Left ventricle myocardium inferior (tissue), 1 donor: ENCODE data around the gene ANKH. TPM values are rescaled to one million over a fixed set of nuclear protein-coding genes. Genes with fewer than 3 reads are reported as not detected.

Experiments
- DNase-seq: peaks from one replicate; pipeline ENCODE4 v3.0.0-alpha.2; 2020
- H3K27ac ChIP-seq: fragments of 200-600 bp; replicated peaks from 2 replicates; pipeline ENCODE4 v1.8.0; 2021
- H3K27me3 ChIP-seq: fragments of 200-600 bp; 2 replicates; pipeline ENCODE4 v1.8.0; 2021; ENCODE audit warnings: low read depth
- H3K36me3 ChIP-seq: fragments of 200-600 bp; 2 replicates; pipeline ENCODE4 v1.8.0; 2021
- H3K4me1 ChIP-seq: fragments of 200-600 bp; 2 replicates; pipeline ENCODE4 v1.8.0; 2021
- H3K4me3 ChIP-seq: fragments of 200-600 bp; 2 replicates; pipeline ENCODE4 v1.8.0; 2021; ENCODE audit warnings: mild to moderate bottlenecking, moderate library complexity
- H3K9me3 ChIP-seq: fragments of 200-600 bp; replicated peaks from 2 replicates; pipeline ENCODE4 v1.8.0; 2021
- intact Hi-C: fragments of 100-400 bp; cut with micrococcal nuclease; formaldehyde crosslinking; loops from one replicate; pipeline ENCODE4 v1.11.0; 2022
- total RNA-seq: library from RNA; stranded (reverse); fragmentation: NEBNext Ultra II Directional; extraction: Animal tissue kit (Norgen Biotek cat#: 25700); gene quantifications from one replicate; pipeline ENCODE4 v1.2.1, GENCODE V29; 2021
- TF ChIP-seq, protein P1 (sequence below): fragments of 200-600 bp; IDR thresholded peaks from 2 replicates; pipeline ENCODE4 v1.8.0; 2021; ENCODE audit warnings: antibody characterized with exemption, mild to moderate bottlenecking, borderline replicate concordance
- donor health status: DM: no; HTN: yes; CAD: no; lungs with severe emphysema.

ANKH gene
- total RNA-seq, 1 donor from 2014 or later = 227 TPM

- no peak overlapping the region for H3K4me3 ChIP-seq
- no peaks in the 10 kb centered on the region for H3K9me3 ChIP-seq
- TF ChIP-seq, protein P1, sequence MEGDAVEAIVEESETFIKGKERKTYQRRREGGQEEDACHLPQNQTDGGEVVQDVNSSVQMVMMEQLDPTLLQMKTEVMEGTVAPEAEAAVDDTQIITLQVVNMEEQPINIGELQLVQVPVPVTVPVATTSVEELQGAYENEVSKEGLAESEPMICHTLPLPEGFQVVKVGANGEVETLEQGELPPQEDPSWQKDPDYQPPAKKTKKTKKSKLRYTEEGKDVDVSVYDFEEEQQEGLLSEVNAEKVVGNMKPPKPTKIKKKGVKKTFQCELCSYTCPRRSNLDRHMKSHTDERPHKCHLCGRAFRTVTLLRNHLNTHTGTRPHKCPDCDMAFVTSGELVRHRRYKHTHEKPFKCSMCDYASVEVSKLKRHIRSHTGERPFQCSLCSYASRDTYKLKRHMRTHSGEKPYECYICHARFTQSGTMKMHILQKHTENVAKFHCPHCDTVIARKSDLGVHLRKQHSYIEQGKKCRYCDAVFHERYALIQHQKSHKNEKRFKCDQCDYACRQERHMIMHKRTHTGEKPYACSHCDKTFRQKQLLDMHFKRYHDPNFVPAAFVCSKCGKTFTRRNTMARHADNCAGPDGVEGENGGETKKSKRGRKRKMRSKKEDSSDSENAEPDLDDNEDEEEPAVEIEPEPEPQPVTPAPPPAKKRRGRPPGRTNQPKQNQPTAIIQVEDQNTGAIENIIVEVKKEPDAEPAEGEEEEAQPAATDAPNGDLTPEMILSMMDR = no peak
- no peak for DNase-seq
- H3K36me3 ChIP-seq = peaks cover 42% of the 10 kb centered on the region
- H3K4me1 ChIP-seq = peaks cover 43% of the 10 kb centered on the region
- no peak overlapping the region for H3K27ac ChIP-seq
- H3K27me3 ChIP-seq = no peaks in the 10 kb centered on the region
- intact Hi-C loops = loop anchor here (10.0 kb wide), 1 partner anchor 134 kb away; no protein-coding TSS in a partner anchor
Measured at GRCh38 chr5:14730466-14730865, 141.1 kb downstream of the ANKH start.

DNA sequence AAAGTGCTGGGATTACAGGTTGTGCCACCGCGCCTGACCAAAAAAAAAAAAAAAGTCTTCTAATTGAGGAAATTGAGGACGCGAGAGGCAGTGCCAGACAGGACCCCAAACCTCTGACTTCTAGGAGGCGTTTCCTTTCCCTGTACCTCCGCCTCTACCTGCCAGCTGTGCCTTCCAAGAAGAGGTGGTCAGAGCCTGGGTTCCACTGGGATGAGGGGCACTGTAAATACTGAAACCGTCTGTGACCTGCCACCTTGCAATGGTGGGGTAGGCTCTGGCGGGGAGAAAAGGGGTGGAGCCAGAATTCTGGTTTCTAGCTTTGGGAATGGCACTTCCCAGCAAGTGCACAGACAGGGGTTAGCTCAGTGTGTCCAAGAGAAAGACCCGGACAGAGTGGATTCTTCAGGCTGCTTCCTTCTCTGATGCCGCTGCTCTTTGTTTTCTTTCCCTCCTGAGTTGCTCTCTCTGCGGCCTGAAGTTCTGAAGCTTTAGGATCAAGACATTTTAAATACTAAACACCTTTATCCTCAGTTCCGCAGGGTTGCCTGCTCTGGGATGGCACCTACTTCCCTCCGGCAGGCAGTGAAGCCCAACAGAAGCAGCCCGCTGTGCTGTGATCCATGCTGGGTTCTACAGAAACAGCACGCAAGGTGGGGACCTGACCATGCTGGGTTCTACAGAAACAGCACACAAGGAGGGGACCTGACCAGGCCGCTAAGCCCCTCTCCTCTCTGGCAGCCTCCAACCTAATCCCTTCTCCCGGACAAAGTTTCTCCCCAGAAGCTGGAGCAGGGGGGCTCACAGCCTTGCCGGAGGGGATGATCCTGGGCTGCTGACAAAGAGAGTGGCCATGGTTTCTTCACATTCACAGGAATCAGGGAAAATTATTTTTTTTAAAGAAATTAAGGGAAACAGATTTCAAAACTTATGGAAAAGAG, 141.9 kb downstream of the ANKH start:
- H3K4me3 ChIP-seq = no peak overlapping the region
- TF ChIP-seq, protein P1 = no peak
- peaks cover 46% of the 10 kb centered on the region for H3K4me1 ChIP-seq
- H3K9me3 ChIP-seq = no peaks in the 10 kb centered on the region
- peaks cover 47% of the 10 kb centered on the region for H3K36me3 ChIP-seq
- DNase-seq = no peak
- intact Hi-C loops = loop anchor here (5.0 to 10.0 kb wide), 2 partner anchors 135 to 273 kb away; no protein-coding TSS in a partner anchor
- H3K27ac ChIP-seq = no peak overlapping the region
- H3K27me3 ChIP-seq = no peaks in the 10 kb centered on the region

DNA sequence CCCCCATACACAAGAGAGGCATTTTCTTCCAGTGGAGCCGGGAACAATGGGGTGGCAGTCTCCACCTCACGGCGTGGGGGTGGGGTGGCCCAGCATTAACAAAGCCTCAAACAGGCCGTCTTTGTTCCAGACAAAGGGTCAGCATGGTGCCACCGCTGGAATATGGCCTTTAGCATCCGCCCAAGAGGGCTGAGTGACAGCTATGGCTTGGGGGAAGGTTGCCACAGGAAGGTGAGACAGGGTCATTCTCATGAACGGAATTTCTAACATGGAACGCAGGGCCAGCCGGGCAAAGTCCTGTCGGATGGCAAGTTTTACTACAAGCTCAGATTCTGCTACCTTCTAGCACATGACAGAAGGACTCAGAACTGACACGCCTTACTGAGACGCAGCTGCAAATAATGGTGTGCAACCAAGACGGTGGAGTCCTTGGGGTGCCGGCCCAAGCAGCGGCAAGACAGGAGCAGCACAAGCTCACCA, 143.1 kb downstream of the ANKH start:
- Histone ChIP-seq H3K4me1 (peaks cover 46% of the 10 kb centered on the region), H3K9me3 (no peaks in the 10 kb centered on the region), H3K36me3 (peaks cover 42% of the 10 kb centered on the region), H3K4me3 (no peak overlapping the region), H3K27ac (no peak overlapping the region), H3K27me3 (no peaks in the 10 kb centered on the region)
- TF ChIP-seq, protein P1 = no peak
- no peak for DNase-seq
- intact Hi-C loops = loop anchor here (5.0 kb wide), 1 partner anchor 274 kb away; no protein-coding TSS in a partner anchor

GRCh38 chr5:14727928-14728458, 143.6 kb downstream of the ANKH start:
- H3K27ac ChIP-seq = peak overlapping the region; percentile 10
- peaks cover 46% of the 10 kb centered on the region for H3K4me1 ChIP-seq
- DNase-seq = no peak
- H3K27me3 ChIP-seq = no peaks in the 10 kb centered on the region
- H3K4me3 ChIP-seq = no peak overlapping the region
- H3K36me3 ChIP-seq = peaks cover 36% of the 10 kb centered on the region
- no peaks in the 10 kb centered on the region for H3K9me3 ChIP-seq
- intact Hi-C loops = loop anchor here (5.0 kb wide), 1 partner anchor 274 kb away; no protein-coding TSS in a partner anchor
- TF ChIP-seq, protein P1 = no peak

GRCh38 chr5:14727428-14727865, 144.1 kb downstream of the ANKH start:
- intact Hi-C loops = loop anchor here (5.0 kb wide), 1 partner anchor 275 kb away; no protein-coding TSS in a partner anchor
- peaks cover 31% of the 10 kb centered on the region for H3K36me3 ChIP-seq

More at GRCh38 chr5:14727428-14727865, 144.1 kb downstream of the ANKH start:
- peak overlapping the region; percentile 10 for H3K27ac ChIP-seq
- no peaks in the 10 kb centered on the region for H3K27me3 ChIP-seq
- no peaks in the 10 kb centered on the region for H3K9me3 ChIP-seq
- H3K4me1 ChIP-seq = peaks cover 52% of the 10 kb centered on the region
- peak; percentile 71 for DNase-seq
- TF ChIP-seq, protein P1 = peak; percentile 95
- no peak overlapping the region for H3K4me3 ChIP-seq
